ENCODE results near the gene SMIM32. TPM values are rescaled to one million over a fixed set of nuclear protein-coding genes. Genes with fewer than 3 reads are reported as not detected.

Gene SMIM32
- total RNA-seq, 4 donors from 2014 or later, result not detected

DNA sequence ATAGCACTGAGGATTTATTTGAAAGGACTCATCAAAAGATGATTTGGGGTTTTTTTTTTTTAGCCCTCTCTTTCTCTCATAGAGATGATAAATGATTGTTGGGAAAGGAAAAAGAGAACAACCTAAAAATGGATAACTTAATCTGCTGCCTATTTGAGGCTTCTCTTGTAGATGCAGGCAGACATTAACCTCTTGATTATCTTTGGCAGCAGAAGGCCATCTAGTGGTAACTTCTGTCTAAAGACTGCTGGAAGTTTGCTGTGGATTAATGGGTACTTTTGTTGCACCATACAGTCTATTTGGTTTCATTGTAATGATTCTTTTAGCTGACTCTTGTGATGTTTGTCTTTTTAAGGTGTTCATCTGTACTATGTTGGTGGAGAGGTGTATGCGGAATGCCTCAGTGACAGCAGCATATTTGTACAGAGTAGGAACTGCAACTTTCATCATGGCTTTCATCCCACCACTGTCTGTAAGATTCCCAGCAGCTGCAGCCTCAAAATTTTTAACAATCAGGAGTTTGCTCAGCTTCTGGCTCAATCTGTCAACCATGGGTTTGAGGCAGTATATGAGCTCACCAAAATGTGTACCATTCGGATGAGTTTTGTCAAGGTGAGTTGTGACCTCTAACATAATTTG, 18.8 kb downstream of the SMIM32 start:
- H3K36me3 ChIP-seq, result peaks cover 25 to 65% (median 52%) of the 10 kb centered on the region in 4 donors
- H3K9me3 ChIP-seq, result no peaks in the 10 kb centered on the region
- H3K27me3 ChIP-seq, result no peaks in the 10 kb centered on the region
- H3K27ac ChIP-seq (replicated peaks in 1 of 4), result no peak overlapping the region
- no peak for DNase-seq (ENCODE audit: extremely low spot score)
- intact Hi-C loops (cut with DNase I), result loop anchor here (5.0 to 10.0 kb wide), 2 partner anchors 109 to 232 kb away; no protein-coding TSS in a partner anchor
- no peak overlapping the region for H3K4me3 ChIP-seq
- 85% methylated on average over 2 of the region's 2 CpGs for WGBS
- no peaks in the 10 kb centered on the region for H3K4me1 ChIP-seq
- TF ChIP-seq EP300 (IDR thresholded peaks at IDR 0.05) (no peak), CTCF (IDR thresholded peaks at IDR 0.05) (peak; percentile 41 to 56 (median 47))

- Histone ChIP-seq H3K36me3 (peaks cover 8 to 48% (median 24%) of the 10 kb centered on the region in 4 donors), H3K4me3 (no peak overlapping the region), H3K27ac (replicated peaks in 1 of 4) (no peak overlapping the region), H3K9me3 (no peaks in the 10 kb centered on the region), H3K4me1 (peaks cover 0 to 8% (median 0%) of the 10 kb centered on the region in 4 donors), H3K27me3 (no peaks in the 10 kb centered on the region)
- no peak for DNase-seq (ENCODE audit: extremely low spot score)
- TF ChIP-seq EP300 (IDR thresholded peaks at IDR 0.05), result no peak
- TF ChIP-seq CTCF (IDR thresholded peaks at IDR 0.05), result no peak
- no peak for TF ChIP-seq POLR2AphosphoS5 (IDR thresholded peaks at IDR 0.05)
- TF ChIP-seq POLR2A (IDR thresholded peaks at IDR 0.05; ENCODE audit: low read depth), result no peak
- WGBS, result 94% methylated on average over 3 of the region's 3 CpGs
- intact Hi-C loops (cut with DNase I), result no loop called here
Observed at GRCh38 chr5:136169218-136169617, 23.7 kb downstream of the SMIM32 start.

- intact Hi-C loops (cut with DNase I), result no loop called here
- H3K4me1 ChIP-seq, result peaks cover 0 to 18% (median 6%) of the 10 kb centered on the region in 4 donors
- TF ChIP-seq EP300 (IDR thresholded peaks at IDR 0.05) (no peak), POLR2AphosphoS5 (IDR thresholded peaks at IDR 0.05) (no peak), CTCF (IDR thresholded peaks at IDR 0.05) (no peak), POLR2A (IDR thresholded peaks at IDR 0.05; ENCODE audit: low read depth) (no peak)
- H3K36me3 ChIP-seq, result peaks cover 0 to 49% (median 21%) of the 10 kb centered on the region in 4 donors
- 67% methylated on average over 4 of the region's 4 CpGs for WGBS
- H3K27ac ChIP-seq (replicated peaks in 1 of 4), result no peak overlapping the region
- H3K27me3 ChIP-seq, result no peaks in the 10 kb centered on the region
- no peak for DNase-seq (ENCODE audit: extremely low spot score)
- H3K9me3 ChIP-seq, result no peaks in the 10 kb centered on the region
- H3K4me3 ChIP-seq, result no peak overlapping the region
Observed at GRCh38 chr5:136166909-136167308, 26.1 kb downstream of the SMIM32 start.

DNA sequence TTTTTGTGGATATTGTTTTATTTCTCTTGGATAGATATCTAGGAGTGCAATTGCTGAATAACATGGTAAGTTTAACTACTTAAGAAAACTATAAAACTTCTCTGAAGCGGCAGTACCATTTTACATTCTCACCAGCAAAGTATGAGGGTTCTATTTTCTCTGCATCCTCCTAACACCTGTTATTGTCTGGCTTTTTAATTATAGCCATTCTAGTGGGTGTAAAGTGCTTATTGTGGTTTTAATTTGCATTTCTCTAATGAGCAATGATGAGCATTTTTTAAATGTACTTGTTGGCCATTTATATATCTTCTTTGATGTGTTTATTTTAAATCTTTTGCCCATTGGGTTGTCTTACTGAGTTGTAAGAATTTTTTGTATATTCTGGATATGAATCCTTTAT, 28.7 kb downstream of the SMIM32 start:
- 97% methylated on average over 1 of the region's 1 CpG for WGBS
- no peak overlapping the region for H3K27ac ChIP-seq (replicated peaks in 1 of 4)
- H3K9me3 ChIP-seq, result no peaks in the 10 kb centered on the region
- DNase-seq (ENCODE audit: extremely low spot score), result no peak
- H3K27me3 ChIP-seq, result no peaks in the 10 kb centered on the region
- TF ChIP-seq CTCF (IDR thresholded peaks at IDR 0.05) (no peak), POLR2AphosphoS5 (IDR thresholded peaks at IDR 0.05) (no peak)
- H3K4me3 ChIP-seq, result no peak overlapping the region
- peaks cover 0 to 51% (median 18%) of the 10 kb centered on the region in 4 donors for H3K36me3 ChIP-seq
- intact Hi-C loops (cut with DNase I), result no loop called here
- peaks cover 5 to 44% (median 27%) of the 10 kb centered on the region in 4 donors for H3K4me1 ChIP-seq

- WGBS, result 43% methylated on average over 4 of the region's 4 CpGs
- Histone ChIP-seq H3K4me3 (no peak overlapping the region), H3K27ac (replicated peaks in 1 of 4) (no peak overlapping the region), H3K9me3 (no peaks in the 10 kb centered on the region), H3K36me3 (peaks cover 0 to 32% (median 20%) of the 10 kb centered on the region in 4 donors), H3K27me3 (no peaks in the 10 kb centered on the region), H3K4me1 (peaks cover 14 to 51% (median 46%) of the 10 kb centered on the region in 4 donors)
- no peak for DNase-seq (ENCODE audit: extremely low spot score)
- intact Hi-C loops (cut with DNase I), result no loop called here
- no peak for TF ChIP-seq POLR2AphosphoS5 (IDR thresholded peaks at IDR 0.05)
- no peak for TF ChIP-seq POLR2A (IDR thresholded peaks at IDR 0.05; ENCODE audit: low read depth)
- no peak for TF ChIP-seq CTCF (IDR thresholded peaks at IDR 0.05)
- TF ChIP-seq EP300 (IDR thresholded peaks at IDR 0.05), result no peak
Observed at GRCh38 chr5:136162008-136162407, 31.0 kb downstream of the SMIM32 start.
